AG09319 (cell line): ENCODE data around the gene USO1.

ENCODE experiments used
- DNase-seq: peaks from one replicate; pipeline ENCODE4 v3.0.0-alpha.2; 2010; ENCODE audit warnings: low read depth; ENCODE audit errors: extremely low read depth
- CTCF ChIP-seq: IDR thresholded peaks from 2 replicates; pipeline ENCODE4 v1.5.1; 2011; ENCODE audit warnings: low read depth, mild to moderate bottlenecking, inconsistent platforms, low read length, moderate library complexity

Gene USO1

DNA sequence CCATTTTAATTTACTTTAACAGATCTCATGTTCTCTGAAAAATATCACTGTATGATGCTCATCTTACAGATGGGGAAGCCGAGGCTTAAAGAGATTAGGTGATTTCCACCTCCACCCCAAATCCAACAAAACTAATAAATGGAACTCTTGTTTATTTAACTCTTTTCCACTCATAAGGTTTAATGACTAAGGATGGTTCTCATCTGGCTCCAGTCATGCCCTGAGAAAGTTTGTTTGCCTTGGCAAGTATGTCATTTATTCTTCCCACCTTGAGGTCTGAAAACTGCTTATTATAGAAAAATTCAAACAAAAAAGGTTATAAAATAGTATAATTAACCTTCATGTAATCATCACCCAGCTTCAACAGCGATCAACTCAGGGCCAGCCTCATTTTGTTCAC is 121.6 kb downstream of the USO1 start:
- no peak for DNase-seq
- TF ChIP-seq CTCF, result no peak

- peak; percentile 82 for DNase-seq
- peak; percentile 62 for TF ChIP-seq CTCF
Measured at GRCh38 chr4:75848171-75848760, 123.9 kb downstream of the USO1 start.

- TF ChIP-seq CTCF, result no peak
- DNase-seq, result no peak
Measured at GRCh38 chr4:75848891-75849290, 124.5 kb downstream of the USO1 start.

GRCh38 chr4:75849461-75849860 is 125.1 kb downstream of the USO1 start:
- DNase-seq, result no peak
- TF ChIP-seq CTCF, result no peak

- no peak for TF ChIP-seq CTCF
- DNase-seq, result no peak
Measured at GRCh38 chr4:75858721-75859120, 134.3 kb downstream of the USO1 start.

- no peak for TF ChIP-seq CTCF
- DNase-seq, result no peak
Measured at GRCh38 chr4:75860606-75861005, 136.2 kb downstream of the USO1 start.
